K562 (cell line): Measurements from ENCODE around the gene ZFP62. TPM values are rescaled to one million over a fixed set of nuclear protein-coding genes. Genes with fewer than 3 reads are reported as not detected.
A peak's percentile ranks its signal among the peaks of the same experiment; 100 is the strongest.

Experiments
- ARID1B ChIP-seq: fragments of 450-650 bp; IDR thresholded peaks from 2 replicates; pipeline ENCODE4 v1.6.1; 2016; ENCODE audit warnings: antibody characterized with exemption, mild to moderate bottlenecking, inconsistent platforms
- ETV5 ChIP-seq: sonication (generic); formaldehyde crosslinking; IDR thresholded peaks from 2 replicates; pipeline ENCODE4 v1.4.0; 2020; ENCODE audit warnings: low read depth, mild to moderate bottlenecking, missing genetic modification reagents
- HEY1 ChIP-seq: fragments of 250-450 bp; sonication (Bioruptor Pico); IDR thresholded peaks from 2 replicates; pipeline ENCODE4 v1.5.0; 2020; ENCODE audit warnings: mild to moderate bottlenecking, moderate library complexity, borderline replicate concordance
- PKNOX1 ChIP-seq: fragments of 450-650 bp; IDR thresholded peaks from 2 replicates; pipeline ENCODE4 v1.6.1; 2016
- POLR2H ChIP-seq: IDR thresholded peaks from 2 replicates; pipeline ENCODE4 v1.6.1; 2016; ENCODE audit warnings: missing genetic modification characterization, low read depth, mild to moderate bottlenecking, control low read depth, missing compliant biosample characterization, moderate library complexity
- RFX7 ChIP-seq: fragments of 250-450 bp; sonication (Bioruptor Pico); IDR thresholded peaks from 2 replicates; pipeline ENCODE4 v1.5.1; 2021; ENCODE audit warnings: mild to moderate bottlenecking
- SETDB1 ChIP-seq: IDR thresholded peaks from one replicate; pipeline ENCODE4 v1.6.1; 2012; ENCODE audit warnings: low read length, control low read depth, inconsistent platforms
- SRSF3 ChIP-seq: fragments of 200-400 bp; formaldehyde crosslinking; IDR thresholded peaks from 2 replicates; pipeline ENCODE4 v1.6.1; 2016; ENCODE audit warnings: mild to moderate bottlenecking, low read length, moderate library complexity; ENCODE audit not compliant: insufficient read depth
- ZBTB40 ChIP-seq, 2 experiments: fragments of 450-650 bp in 1 of 2; sonication (generic) in 1 of 2; formaldehyde crosslinking in 1 of 2; IDR thresholded peaks; 2 replicates each; pipeline versions ENCODE4 v1.7.1 to v1.9.0; 2016 to 2022; ENCODE audit warnings: inconsistent platforms in 1 of 2, mild to moderate bottlenecking in 1 of 2, missing genetic modification reagents in 1 of 2
- ZNF175 ChIP-seq: fragments of 200-800 bp; sonication (Bioruptor generic); IDR thresholded peaks from 2 replicates; pipeline ENCODE4 v1.6.1; 2016; ENCODE audit warnings: low read depth, mild to moderate bottlenecking, missing genetic modification characterization, missing compliant biosample characterization
- ZNF232 ChIP-seq: sonication (generic); formaldehyde crosslinking; IDR thresholded peaks from 2 replicates; pipeline ENCODE4 v1.8.0; 2022; ENCODE audit warnings: mild to moderate bottlenecking, missing genetic modification reagents
- ZNF311 ChIP-seq: fragments of 250-450 bp; sonication (Bioruptor Pico); IDR thresholded peaks from 2 replicates; pipeline ENCODE4 v1.4.0; 2020; ENCODE audit warnings: mild to moderate bottlenecking, moderate library complexity
- polyA plus RNA-seq, 8 experiments: library from polyadenylated mRNA; depleted of rRNA in 4 of 8; stranded (reverse) in 5 of 8; unstranded in 3 of 8; fragments of >200 nt; fragmentation: Nextera tagmentation in 2 of 8; fragmentation: Illumina TruSeq in 1 of 8; extraction: Ambion mirVana in 2 of 8; extraction: Trizol in 1 of 8; gene quantifications; 2 replicates each; pipeline versions ENCODE4 v1.2.1 to v1.2.3, GENCODE V29; 2011 to 2014; ENCODE audit warnings: inconsistent platforms in 1 of 8, missing spikeins in 1 of 8
- total RNA-seq, 7 experiments: library from RNA; depleted of rRNA in 6 of 7; stranded (reverse); fragments of >200 nt in 6 of 7; fragmentation: Illumina TruSeq in 2 of 7; extraction: Trizol in 2 of 7; gene quantifications; 2 replicates each; pipeline versions ENCODE4 v1.2.1 to v1.2.3, GENCODE V29; 2011 to 2021; ENCODE audit warnings: low replicate concordance in 1 of 7
- TF ChIP-seq, protein P1 (sequence below): sonication (generic); IDR thresholded peaks from 2 replicates; pipeline ENCODE4 v1.6.1; 2016
- TF ChIP-seq, protein P2 (sequence below): fragments of 250-450 bp; sonication (Bioruptor Pico); IDR thresholded peaks from 2 replicates; pipeline ENCODE4 v1.4.0; 2020

ZFP62 gene
- total and polyA plus RNA-seq, 9 of the 15 experiments (the other 6 are each of a cell fraction or from before 2014, with no cell fraction given), result 12.2 to 37.5 (median 25.0) TPM

DNA sequence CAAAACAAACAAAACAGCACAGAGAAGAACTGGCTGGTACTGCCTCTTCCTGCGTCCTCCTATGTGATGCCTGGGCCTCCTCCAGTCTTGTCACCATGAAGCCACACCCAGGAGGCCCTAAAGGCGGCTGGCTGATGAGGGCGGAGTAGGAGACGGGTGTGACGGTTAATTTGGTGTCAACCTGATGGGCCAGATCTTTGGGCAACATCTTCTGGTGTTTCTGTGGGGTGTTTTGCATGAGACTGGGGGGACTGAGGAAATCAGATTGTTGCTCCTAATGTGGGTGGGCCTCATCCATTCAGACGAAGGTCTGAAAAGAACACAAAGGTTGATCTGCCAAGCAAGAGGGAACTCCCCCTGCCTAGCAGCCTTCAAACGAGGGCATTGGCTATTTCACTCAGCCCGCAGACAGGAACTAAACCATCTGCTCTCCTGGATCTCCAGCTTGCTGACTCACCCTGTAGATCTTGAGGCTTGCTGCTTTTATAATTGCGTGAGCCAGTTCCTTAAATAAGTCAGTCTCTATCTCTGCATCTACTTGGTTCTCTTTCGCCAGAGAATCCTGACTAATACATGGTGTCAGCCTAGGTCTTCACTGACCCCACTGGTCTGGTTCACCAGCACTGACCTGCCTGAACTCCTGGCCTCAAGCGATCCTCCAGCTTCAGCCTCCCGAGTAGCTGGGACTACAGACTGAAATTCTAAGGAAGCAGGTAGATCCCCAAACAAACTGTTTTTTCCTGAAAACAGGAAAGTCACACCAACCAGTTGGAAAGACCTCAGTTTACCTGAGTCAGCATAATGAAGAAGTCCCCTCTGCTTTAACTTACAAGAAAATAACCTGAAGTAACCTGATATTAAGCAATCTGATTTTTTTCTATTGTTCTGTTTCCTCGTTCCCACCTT, 12.8 kb upstream of the ZFP62 start (continued):
- TF ChIP-seq ZBTB40 (IDR thresholded peaks at IDR 0.05) (0 out of 2 replicates have a peak, but pooled peaks have one; percentile 26), ZBTB40 (CRISPR knock-in tag; IDR thresholded peaks at IDR 0.05) (no peak), ZNF232 (CRISPR knock-in tag) (no peak), ETV5 (CRISPR knock-in tag) (peak; percentile 75; the same call in 1 of the 2 replicates), SETDB1 (no peak), ARID1B (peak; percentile 79), POLR2H (tag) (peak; percentile 73), HEY1 (CRISPR knock-in tag) (no peak), PKNOX1 (peak; percentile 65; the same call in 1 of the 2 replicates), SRSF3 (no peak), ZNF311 (CRISPR knock-in tag) (no peak), RFX7 (CRISPR knock-in tag) (no peak), ZNF175 (CRISPR knock-in tag) (peak; percentile 70)
- TF ChIP-seq, protein P1, sequence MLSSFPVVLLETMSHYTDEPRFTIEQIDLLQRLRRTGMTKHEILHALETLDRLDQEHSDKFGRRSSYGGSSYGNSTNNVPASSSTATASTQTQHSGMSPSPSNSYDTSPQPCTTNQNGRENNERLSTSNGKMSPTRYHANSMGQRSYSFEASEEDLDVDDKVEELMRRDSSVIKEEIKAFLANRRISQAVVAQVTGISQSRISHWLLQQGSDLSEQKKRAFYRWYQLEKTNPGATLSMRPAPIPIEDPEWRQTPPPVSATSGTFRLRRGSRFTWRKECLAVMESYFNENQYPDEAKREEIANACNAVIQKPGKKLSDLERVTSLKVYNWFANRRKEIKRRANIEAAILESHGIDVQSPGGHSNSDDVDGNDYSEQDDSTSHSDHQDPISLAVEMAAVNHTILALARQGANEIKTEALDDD, result peak; percentile 95
- TF ChIP-seq, protein P2, sequence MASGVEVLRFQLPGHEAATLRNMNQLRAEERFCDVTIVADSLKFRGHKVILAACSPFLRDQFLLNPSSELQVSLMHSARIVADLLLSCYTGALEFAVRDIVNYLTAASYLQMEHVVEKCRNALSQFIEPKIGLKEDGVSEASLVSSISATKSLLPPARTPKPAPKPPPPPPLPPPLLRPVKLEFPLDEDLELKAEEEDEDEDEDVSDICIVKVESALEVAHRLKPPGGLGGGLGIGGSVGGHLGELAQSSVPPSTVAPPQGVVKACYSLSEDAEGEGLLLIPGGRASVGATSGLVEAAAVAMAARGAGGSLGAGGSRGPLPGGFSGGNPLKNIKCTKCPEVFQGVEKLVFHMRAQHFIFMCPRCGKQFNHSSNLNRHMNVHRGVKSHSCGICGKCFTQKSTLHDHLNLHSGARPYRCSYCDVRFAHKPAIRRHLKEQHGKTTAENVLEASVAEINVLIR (CRISPR knock-in tag), result no peak
